ENCODE results near the gene PLRG1.

PLRG1 gene

DNA sequence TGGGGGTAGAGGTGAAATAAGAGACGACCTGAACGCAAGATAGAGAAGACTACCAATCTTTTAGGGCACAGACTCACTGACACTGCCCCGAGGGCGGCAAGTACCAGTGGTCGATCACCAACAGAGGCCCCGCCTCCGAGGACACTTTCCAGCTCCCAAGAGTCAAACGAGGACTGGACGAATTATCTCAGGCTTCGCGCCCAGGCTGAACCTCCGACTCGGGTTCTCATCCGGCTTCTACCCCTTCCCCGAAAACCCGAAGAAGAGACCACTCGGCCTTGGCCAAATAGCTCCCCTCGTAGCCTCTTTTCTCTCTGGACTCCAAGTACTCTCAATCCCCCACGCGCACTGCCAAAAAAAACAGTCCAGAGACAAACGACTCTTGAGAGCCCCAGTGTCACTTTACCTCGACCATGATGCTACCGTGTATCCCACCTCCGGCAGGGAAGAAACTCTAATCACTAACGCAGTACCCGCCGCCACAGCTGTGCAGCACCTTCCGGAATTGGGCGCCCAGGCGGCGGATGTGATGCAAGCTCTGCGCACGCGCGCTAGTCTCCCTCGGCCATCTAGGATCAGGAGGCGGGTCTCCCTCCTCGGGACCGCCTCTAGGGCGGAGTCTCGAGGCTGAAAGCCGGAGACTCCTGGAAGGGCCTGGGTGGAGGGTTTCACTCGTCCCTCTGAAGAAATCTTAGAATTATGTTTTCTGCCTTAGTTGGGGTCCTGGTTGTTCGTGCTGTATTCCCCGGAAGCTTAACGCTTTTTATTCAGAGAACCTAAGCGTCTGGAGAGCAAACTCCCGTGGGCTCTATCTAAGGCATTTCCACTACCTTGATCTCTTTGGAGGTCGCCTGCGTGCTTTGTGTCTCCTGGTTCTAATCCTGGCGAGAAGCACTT lies at the start of gene PLRG1:
Gene PLRG1, minus strand, starts transcription at position 507 of the 897 bp plus-strand sequence. Its CDS starts 92 bp downstream, at position 415.
- TF ChIP-seq CTCF (IDR thresholded peaks at IDR 0.05), result no peak

DNA sequence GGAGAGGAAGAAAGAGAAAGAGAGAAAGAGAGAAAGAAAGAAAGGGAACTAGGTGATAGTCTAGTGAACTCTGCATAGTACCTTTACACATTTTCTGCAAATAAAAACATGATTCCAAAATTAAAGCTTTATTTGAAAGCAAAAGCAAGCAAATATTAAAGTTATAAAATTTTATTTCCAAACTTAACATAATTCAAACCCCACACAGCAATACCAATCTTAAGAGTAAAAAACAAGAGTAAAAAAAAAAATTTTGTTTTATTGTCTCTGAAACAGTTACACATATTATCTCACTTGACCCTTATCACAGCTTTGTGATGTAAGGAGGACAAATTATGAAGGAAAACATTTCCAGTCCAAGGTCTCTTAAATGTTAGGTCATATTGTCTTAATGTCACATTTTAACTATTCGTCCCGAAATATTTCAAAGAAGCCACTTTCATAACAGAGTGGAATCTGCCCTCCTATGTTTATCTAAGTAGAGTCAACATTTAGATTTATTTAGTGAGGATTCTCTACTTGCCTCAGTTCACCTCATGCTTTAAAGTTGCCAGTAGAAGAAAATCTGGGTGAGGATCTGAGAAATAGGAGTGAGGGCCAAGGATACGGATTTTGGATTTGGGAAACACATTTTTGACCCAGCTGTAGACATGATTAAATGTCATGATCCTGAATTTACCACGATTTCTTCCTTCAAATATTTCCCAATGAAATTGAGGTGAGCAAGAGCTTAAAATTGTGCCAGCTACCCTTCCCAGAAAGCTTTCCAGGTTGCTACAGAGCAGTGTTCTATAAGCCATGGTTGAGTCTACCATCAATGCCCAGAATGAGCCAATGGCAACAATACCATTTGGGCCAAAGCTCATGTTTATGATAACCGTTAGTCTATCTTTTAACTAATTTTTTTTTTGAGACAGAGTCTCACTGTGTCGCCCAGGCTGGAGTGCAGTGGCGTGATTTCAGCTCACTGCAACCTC lies 47.9 kb upstream of the PLRG1 start:
- TF ChIP-seq CTCF (IDR thresholded peaks at IDR 0.05), result no peak

DNA sequence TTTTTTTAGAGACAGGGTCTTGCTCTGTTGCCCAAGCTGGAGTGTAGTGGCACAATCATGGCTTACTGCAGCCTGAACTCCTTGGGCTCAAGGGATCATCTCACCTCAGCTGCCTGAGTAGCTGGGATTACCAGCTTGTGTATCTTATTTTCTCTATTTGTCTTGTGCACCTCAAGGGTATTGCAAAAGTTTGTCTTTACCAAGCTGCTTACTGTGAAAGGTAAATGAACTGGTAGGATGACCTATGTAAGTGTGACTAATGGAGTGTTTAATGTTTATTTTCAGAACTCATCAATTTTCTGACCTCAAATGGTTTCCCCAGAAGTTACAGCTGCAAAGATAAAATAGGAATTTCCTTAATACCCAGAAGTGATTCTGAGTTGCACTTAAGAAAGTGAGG lies 45.6 kb upstream of the PLRG1 start:
- TF ChIP-seq CTCF (IDR thresholded peaks at IDR 0.05), result no peak

DNA sequence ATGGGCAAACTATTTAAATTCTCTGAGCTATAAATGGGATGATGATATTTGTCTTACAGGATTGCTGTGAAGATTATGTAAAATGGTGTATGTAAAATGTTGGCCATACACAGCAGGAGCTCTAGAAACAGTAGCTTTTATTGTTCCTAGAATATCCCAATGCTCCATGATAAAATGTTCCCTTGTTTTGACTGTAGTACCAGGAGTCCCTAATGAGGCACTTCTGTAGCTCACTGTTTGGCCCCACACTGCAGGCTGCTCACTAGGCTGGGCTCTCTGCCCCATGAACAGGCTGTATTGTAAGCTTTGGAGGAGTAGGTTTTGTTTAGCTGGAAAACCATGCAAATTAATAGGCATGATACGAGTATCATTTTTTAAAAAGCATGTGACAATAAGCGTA lies 43.7 kb upstream of the PLRG1 start:
- TF ChIP-seq CTCF (IDR thresholded peaks at IDR 0.05), result no peak

- no peak for TF ChIP-seq CTCF (IDR thresholded peaks at IDR 0.05)
These were observed 41.7 kb upstream of the PLRG1 start for GRCh38 chr4:154591890-154592289.

- TF ChIP-seq CTCF (IDR thresholded peaks at IDR 0.05), result no peak
These were observed 40.3 kb upstream of the PLRG1 start, which contains the start of gene FGA for GRCh38 chr4:154590329-154591006. TSS of gene FGA (minus strand) at chr4:154590742. CDS start at chr4:154590687, 55 bp downstream.

All from LNCAP (cell line).